NT2/D1 (cell line): Measurements from ENCODE around the gene C2CD4B.

Experiments
- DNase-seq: peaks from one replicate; pipeline ENCODE4 v3.0.0-alpha.2; 2011; ENCODE audit warnings: low read depth, low spot score
- H3K27me3 ChIP-seq: 2 replicates; pipeline ENCODE4 v1.6.0; 2011; ENCODE audit warnings: mild to moderate bottlenecking; ENCODE audit not compliant: insufficient read length, insufficient read depth
- H3K36me3 ChIP-seq: 2 replicates; pipeline ENCODE4 v1.6.1; 2011; ENCODE audit warnings: mild to moderate bottlenecking, low read length, mixed read lengths; ENCODE audit not compliant: insufficient read depth, insufficient read length
- H3K4me1 ChIP-seq: 2 replicates; pipeline ENCODE4 v1.5.1; 2011; ENCODE audit not compliant: insufficient read depth, insufficient read length
- H3K4me3 ChIP-seq: 2 replicates; pipeline ENCODE4 v1.5.1; 2011; ENCODE audit warnings: low read depth; ENCODE audit not compliant: insufficient read length
- H3K9ac ChIP-seq: 2 replicates; pipeline ENCODE4 v1.6.0; 2011; ENCODE audit warnings: low read depth; ENCODE audit not compliant: insufficient read length
- H3K9me3 ChIP-seq: 2 replicates; pipeline ENCODE4 v1.5.1; 2011; ENCODE audit warnings: mild to moderate bottlenecking, low read length; ENCODE audit not compliant: insufficient read depth
- SUZ12 ChIP-seq: IDR thresholded peaks from 2 replicates; pipeline ENCODE4 v1.6.1; 2011; ENCODE audit not compliant: insufficient read length, insufficient read depth; ENCODE audit errors: extremely low read depth
- YY1 ChIP-seq: IDR thresholded peaks from 2 replicates; pipeline ENCODE4 v1.6.1; 2011; ENCODE audit not compliant: insufficient read length, insufficient read depth
- ZNF274 ChIP-seq: IDR thresholded peaks from 2 replicates; pipeline ENCODE4 v1.6.1; 2011; ENCODE audit warnings: mild to moderate bottlenecking, low read depth, low read length

Gene C2CD4B

DNA sequence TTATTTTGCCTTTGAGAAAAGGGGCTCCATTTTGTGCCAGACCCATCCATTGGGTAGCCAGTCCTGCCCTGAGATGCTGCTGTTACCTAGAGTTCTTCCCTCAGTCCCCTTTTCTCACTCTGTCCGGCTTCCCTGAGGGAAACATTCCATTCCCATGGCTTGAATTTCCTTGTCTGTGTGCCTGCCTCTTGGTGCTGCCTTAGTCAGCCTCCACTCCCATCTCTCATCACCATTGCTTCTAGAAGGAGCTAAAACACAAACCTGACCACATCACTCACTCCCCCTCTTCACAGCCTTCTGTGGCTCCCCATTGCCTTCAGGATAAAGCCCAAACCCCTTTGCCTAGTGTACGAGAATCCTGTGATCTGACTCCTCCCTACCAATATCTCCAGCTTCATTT is 25.2 kb upstream of the C2CD4B start:
- no peak overlapping the region for H3K4me3 ChIP-seq

DNA sequence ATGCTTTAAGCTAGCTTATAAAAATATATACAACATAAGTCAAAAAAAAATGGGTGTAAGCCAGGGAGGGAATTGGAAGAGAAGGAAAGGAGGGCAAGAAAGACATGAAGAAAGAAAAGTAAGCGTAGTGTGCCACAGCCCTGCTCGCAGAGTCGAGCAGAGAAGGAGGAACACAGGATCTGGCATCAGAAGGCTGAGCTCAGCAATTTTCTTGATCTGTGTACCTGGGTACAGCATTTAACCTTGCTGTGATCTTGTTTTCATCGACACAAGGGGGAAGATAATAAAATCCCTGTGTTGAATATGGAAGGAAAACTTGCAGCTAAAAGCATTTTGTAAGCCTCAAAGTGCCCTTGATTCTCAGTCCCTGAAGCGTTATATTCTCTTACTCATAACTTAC is 23.7 kb upstream of the C2CD4B start:
- no peak for DNase-seq
- H3K4me1 ChIP-seq = no peaks in the 10 kb centered on the region
- no peaks in the 10 kb centered on the region for H3K27me3 ChIP-seq
- H3K4me3 ChIP-seq = no peak overlapping the region
- H3K9ac ChIP-seq = no peak overlapping the region
- no peak for TF ChIP-seq YY1
- TF ChIP-seq SUZ12 = no peak
- no peak for TF ChIP-seq ZNF274
- peaks cover 13% of the 10 kb centered on the region; the same call in 1 of the 2 replicates for H3K9me3 ChIP-seq
- H3K36me3 ChIP-seq = no peaks in the 10 kb centered on the region

More for the DNA sequence above, 25.2 kb upstream of the C2CD4B start:
- Histone ChIP-seq H3K9me3 (peaks cover 13% of the 10 kb centered on the region; the same call in 1 of the 2 replicates), H3K4me1 (no peaks in the 10 kb centered on the region), H3K27me3 (no peaks in the 10 kb centered on the region), H3K9ac (no peak overlapping the region), H3K36me3 (no peaks in the 10 kb centered on the region)
- no peak for DNase-seq
- TF ChIP-seq YY1 = no peak
- no peak for TF ChIP-seq SUZ12
- no peak for TF ChIP-seq ZNF274

DNA sequence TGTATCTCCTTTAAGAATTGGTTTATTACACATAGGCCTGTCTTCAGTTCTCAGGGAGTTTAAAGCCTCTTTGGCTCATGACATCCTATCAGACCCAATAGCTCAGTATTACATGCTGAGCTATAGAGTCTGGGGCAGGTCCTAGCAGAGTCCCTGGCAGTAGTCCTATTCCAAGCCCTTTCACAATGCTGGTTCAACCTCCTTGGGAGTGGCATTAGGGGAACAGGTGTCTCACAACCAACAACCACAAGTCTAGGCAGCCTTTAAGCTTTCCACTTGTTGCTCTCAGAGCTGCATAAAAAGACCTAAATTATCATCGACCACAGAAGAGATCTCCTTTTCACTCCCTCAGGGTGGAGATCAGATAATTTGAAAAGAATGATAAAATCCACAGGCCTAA is 22.8 kb upstream of the C2CD4B start:
- DNase-seq = no peak
- H3K9me3 ChIP-seq = peaks cover 13% of the 10 kb centered on the region; the same call in 1 of the 2 replicates
- no peak overlapping the region for H3K4me3 ChIP-seq
- no peaks in the 10 kb centered on the region for H3K27me3 ChIP-seq
- no peak overlapping the region for H3K9ac ChIP-seq
- TF ChIP-seq SUZ12 = no peak
- no peak for TF ChIP-seq YY1
- no peak for TF ChIP-seq ZNF274
- no peaks in the 10 kb centered on the region for H3K36me3 ChIP-seq
- no peaks in the 10 kb centered on the region for H3K4me1 ChIP-seq

DNA sequence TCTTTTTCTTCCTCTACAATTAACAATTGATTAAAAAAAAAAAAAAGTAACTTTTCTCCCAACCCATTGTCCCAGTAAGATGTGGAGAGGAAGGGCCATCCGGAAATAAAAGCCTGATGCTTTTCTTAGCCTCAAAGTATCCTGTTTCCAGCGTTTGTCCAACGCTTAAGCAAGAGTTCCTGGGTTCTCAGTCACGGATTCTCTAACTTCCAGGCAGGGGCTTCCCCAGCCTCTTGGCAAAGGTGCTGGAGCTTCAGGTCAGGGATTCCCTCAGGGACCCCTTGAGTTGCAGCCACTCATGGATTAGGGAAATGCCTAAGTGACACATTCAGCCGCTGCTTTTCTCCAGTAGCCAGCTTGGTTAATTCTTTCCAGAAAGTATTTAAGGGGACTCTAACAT is 22.3 kb upstream of the C2CD4B start:
- peaks cover 13% of the 10 kb centered on the region; the same call in 1 of the 2 replicates for H3K9me3 ChIP-seq
- no peak for DNase-seq
- H3K9ac ChIP-seq = no peak overlapping the region
- H3K4me1 ChIP-seq = no peaks in the 10 kb centered on the region
- no peak for TF ChIP-seq SUZ12
- TF ChIP-seq YY1 = no peak
- TF ChIP-seq ZNF274 = no peak
- no peak overlapping the region for H3K4me3 ChIP-seq
- no peaks in the 10 kb centered on the region for H3K36me3 ChIP-seq
- H3K27me3 ChIP-seq = no peaks in the 10 kb centered on the region

DNA sequence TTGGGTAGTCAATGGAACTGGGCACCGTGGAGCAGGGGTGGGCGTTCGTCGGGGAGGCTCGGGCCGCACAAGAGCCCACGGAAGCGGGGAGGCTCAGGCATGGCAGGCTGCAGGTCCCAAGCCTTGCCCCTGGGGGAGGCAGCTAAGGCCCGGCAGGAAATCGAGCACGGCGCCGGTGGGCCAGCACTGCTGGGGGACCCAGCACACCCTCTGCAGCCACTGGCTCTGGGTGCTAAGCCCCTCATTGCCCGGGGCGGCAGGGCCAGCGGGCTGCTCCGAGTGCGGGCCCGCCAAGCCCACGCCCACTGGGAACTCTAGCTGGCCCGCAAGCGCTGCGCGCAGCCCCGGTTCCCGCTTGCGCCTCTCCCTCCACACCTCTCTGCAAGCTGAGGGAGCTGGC is 21.5 kb upstream of the C2CD4B start:
- no peaks in the 10 kb centered on the region for H3K36me3 ChIP-seq

DNA sequence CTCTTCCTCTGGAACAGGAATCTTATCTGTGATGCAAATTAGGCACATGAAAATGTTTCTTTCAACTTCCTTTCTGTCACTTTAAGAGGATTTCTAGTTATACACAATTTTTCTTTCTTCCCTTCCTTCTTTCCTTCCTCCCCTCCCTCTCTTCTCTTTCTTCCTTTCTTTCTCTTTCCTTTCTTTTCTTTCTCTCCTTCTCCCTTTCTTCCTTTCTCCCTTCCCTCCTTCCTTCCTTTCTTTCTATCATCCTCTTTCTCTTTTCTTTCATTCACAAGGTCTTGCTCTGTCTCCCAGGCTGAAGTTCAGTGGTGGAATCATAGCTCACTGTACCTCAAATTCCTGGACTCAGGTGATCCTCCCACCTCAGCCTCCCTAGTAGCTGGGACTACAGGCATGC is 18.0 kb upstream of the C2CD4B start:
- TF ChIP-seq SUZ12 (no peak), ZNF274 (no peak), YY1 (no peak)
- H3K36me3 ChIP-seq = no peaks in the 10 kb centered on the region
- H3K4me1 ChIP-seq = no peaks in the 10 kb centered on the region
- no peak overlapping the region for H3K4me3 ChIP-seq
- DNase-seq = no peak
- peaks cover 13% of the 10 kb centered on the region; the same call in 1 of the 2 replicates for H3K9me3 ChIP-seq
- H3K9ac ChIP-seq = no peak overlapping the region
- H3K27me3 ChIP-seq = no peaks in the 10 kb centered on the region

More for the DNA sequence above, 21.5 kb upstream of the C2CD4B start:
- Histone ChIP-seq H3K9ac (no peak overlapping the region), H3K9me3 (peaks cover 13% of the 10 kb centered on the region; the same call in 1 of the 2 replicates), H3K4me1 (no peaks in the 10 kb centered on the region), H3K4me3 (no peak overlapping the region), H3K27me3 (no peaks in the 10 kb centered on the region)
- DNase-seq = no peak
- no peak for TF ChIP-seq YY1
- no peak for TF ChIP-seq SUZ12
- no peak for TF ChIP-seq ZNF274

DNA sequence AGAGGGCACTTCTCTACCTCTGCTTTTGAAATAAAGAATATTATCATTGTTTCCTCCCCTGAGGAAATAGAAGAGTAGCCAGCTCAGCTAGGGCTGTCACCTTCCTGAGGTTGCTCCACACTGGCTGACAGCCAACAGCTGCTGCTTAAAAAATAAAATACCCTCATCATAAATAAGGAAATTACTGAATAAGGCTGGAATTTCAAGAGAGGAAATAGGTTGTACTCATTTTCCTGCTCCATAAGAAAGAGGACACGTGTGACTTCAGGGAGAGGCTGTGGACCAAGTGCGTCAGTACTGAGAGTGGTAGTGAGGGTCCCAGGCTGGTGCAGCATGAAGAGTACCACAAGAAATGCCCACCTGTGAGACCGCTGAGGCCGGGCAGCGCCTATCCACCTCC is 8.1 kb upstream of the C2CD4B start:
- no peak overlapping the region for H3K4me3 ChIP-seq
- H3K4me1 ChIP-seq = no peaks in the 10 kb centered on the region
- H3K9ac ChIP-seq = no peak overlapping the region
- no peaks in the 10 kb centered on the region for H3K36me3 ChIP-seq
- H3K27me3 ChIP-seq = no peaks in the 10 kb centered on the region
- no peak for DNase-seq
- no peaks in the 10 kb centered on the region for H3K9me3 ChIP-seq
- TF ChIP-seq ZNF274 = no peak
- no peak for TF ChIP-seq YY1
- TF ChIP-seq SUZ12 = no peak

DNA sequence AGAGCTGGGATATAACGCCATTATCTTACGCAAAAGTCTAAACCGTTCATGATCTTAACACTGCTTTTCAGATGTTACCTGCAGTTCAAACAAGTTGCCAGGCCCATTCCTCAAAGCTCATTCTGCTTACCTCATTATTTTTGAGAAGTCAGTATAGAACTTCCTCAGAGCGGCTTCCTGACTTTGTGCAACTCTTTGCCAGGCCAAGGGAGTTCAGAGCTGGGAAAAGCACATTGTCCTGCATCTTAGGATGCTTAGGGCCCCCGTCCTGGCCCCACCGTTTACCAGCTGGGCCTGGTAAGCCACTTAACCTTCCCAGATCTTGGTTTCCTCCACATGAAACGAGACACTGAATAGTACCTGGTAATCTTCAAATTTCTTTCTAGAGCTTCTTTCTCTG is 6.8 kb upstream of the C2CD4B start:
- no peak for DNase-seq
- TF ChIP-seq ZNF274 (no peak), YY1 (no peak), SUZ12 (no peak)
- Histone ChIP-seq H3K4me1 (no peaks in the 10 kb centered on the region), H3K36me3 (no peaks in the 10 kb centered on the region), H3K4me3 (no peak overlapping the region), H3K27me3 (peaks cover 8% of the 10 kb centered on the region), H3K9me3 (no peaks in the 10 kb centered on the region), H3K9ac (no peak overlapping the region)
